ENCODE results near the gene YTHDF1. TPM values are rescaled to one million over a fixed set of nuclear protein-coding genes. Genes with fewer than 3 reads are reported as not detected.

The YTHDF1 gene
- total RNA-seq, 1 experiment from 2014 or later = 85.4 TPM

GRCh38 chr20:63233924-63234323, 18.0 kb upstream of the YTHDF1 start:
- Histone ChIP-seq H3K56ac (ENCODE audit: insufficient read length, low read depth, low read length) (no peak overlapping the region), H3K27ac (ENCODE audit: insufficient read length, low read depth, low read length) (no peak overlapping the region), H2BK5ac (ENCODE audit: insufficient read length, low read length) (no peak overlapping the region), H3K9me3 (ENCODE audit: control insufficient read depth, low read depth, low read length) (no peaks in the 10 kb centered on the region), H3K4me1 (ENCODE audit: insufficient read depth, low read length) (peaks cover 2% of the 10 kb centered on the region; the same call in 1 of the 2 replicates), H4K5ac (ENCODE audit: insufficient read length, low read depth, low read length) (no peak overlapping the region), H3K18ac (ENCODE audit: insufficient read length, low read depth, low read length) (no peak overlapping the region), H4K91ac (ENCODE audit: insufficient read length, low read depth, low read length) (no peak overlapping the region), H2AFZ (ENCODE audit: low read length) (no peak overlapping the region), H4K20me1 (ENCODE audit: control insufficient read depth, insufficient read depth, insufficient read length) (no peaks in the 10 kb centered on the region), H3K9ac (ENCODE audit: extremely low read depth, insufficient read length, low read length) (no peak overlapping the region), H3K4me2 (ENCODE audit: insufficient read depth, insufficient read length, low read length) (no peak overlapping the region), H4K8ac (replicated peaks; ENCODE audit: insufficient read length, low read depth, low read length) (no peak overlapping the region), H2BK120ac (ENCODE audit: low read depth, low read length, poor library complexity, severe bottlenecking) (no peak overlapping the region), H3K27me3 (ENCODE audit: insufficient read depth, low read length) (no peaks in the 10 kb centered on the region), H2AK5ac (ENCODE audit: insufficient read length, low read length) (no peak overlapping the region), H2BK12ac (ENCODE audit: insufficient read length, low read depth, low read length) (no peak overlapping the region), H3T11ph (ENCODE audit: low read length) (no peak overlapping the region), H2BK15ac (ENCODE audit: low read depth, low read length) (no peak overlapping the region), H3K79me1 (ENCODE audit: insufficient read depth, low read depth, low read length, poor library complexity, severe bottlenecking) (no peaks in the 10 kb centered on the region), H2BK20ac (ENCODE audit: low read depth, low read length, poor library complexity, severe bottlenecking) (no peak overlapping the region), H3K14ac (ENCODE audit: insufficient read depth, low read length) (no peak overlapping the region), H3K23ac (ENCODE audit: insufficient read length, low read depth, low read length) (no peak overlapping the region), H3K79me2 (ENCODE audit: insufficient read depth, low read length) (no peaks in the 10 kb centered on the region), H3K23me2 (ENCODE audit: insufficient read length, low read depth, low read length, poor library complexity, severe bottlenecking) (no peaks in the 10 kb centered on the region), H3K4ac (ENCODE audit: low read depth, low read length) (no peak overlapping the region)
- no CpG with 5 or more reads among the region's 17 CpGs for WGBS (ENCODE audit: extremely low coverage, insufficient read length, low lambda C conversion rate)
- TF ChIP-seq CTCF (conservative IDR thresholded peaks at IDR 0.05) = no peak
- no peak for DNase-seq
- Mint-ChIP-seq H3K9me3 (no peaks in the 10 kb centered on the region; a peak in 1 of 5 replicates), H3K4me3 (no peak overlapping the region), H3K36me3 (ENCODE audit: insufficient read depth in 1 of 3, low read depth in 3 of 3) (no peaks in the 10 kb centered on the region), H3K4me1 (peaks cover 28 to 50% of the 10 kb centered on the region in 2 experiments), H3K27me3 (ENCODE audit: low read depth) (peaks cover 17% of the 10 kb centered on the region), H3K27ac (no peak overlapping the region)
